B cell (primary cell): ENCODE data around the gene TRIO. TPM values are rescaled to one million over a fixed set of nuclear protein-coding genes. Genes with fewer than 3 reads are reported as not detected.

Experiments used
- ATAC-seq: fragments of 200-7000 bp; cut with Tn5 transposase; one replicate; pipeline ENCODE4 v1.10.0; 2021; ENCODE audit warnings: low read depth, mild to moderate bottlenecking, moderate number of reproducible peaks, moderate library complexity
- CTCF ChIA-PET: fragments of 350-600 bp; sonication (Branson Sonifier 250); formaldehyde crosslinking; loops from one replicate; lab custom pipeline; 2021; ENCODE audit warnings: antibody characterized with exemption, inconsistent platforms; lab: Charles Lee
- POLR2A ChIA-PET: fragments of 350-600 bp; sonication (Branson Sonifier 250); formaldehyde crosslinking; loops from one replicate; lab custom pipeline; 2021; ENCODE audit warnings: antibody characterized with exemption; lab: Charles Lee
- DNase-seq: peaks from one replicate; pipeline ENCODE4 v3.0.0; 2013
- H2AFZ ChIP-seq: 2 replicates; pipeline ENCODE4 v1.6.1; 2012; ENCODE audit warnings: mild to moderate bottlenecking, low read depth, low read length; ENCODE audit not compliant: insufficient read depth, poor library complexity, severe bottlenecking
- H3K27ac ChIP-seq, 2 donors: 1 replicate in 1 of 2; 2 replicates in 1 of 2; pipeline ENCODE4 v1.5.1; 2012 to 2013; ENCODE audit warnings: low read length in 2 of 2, mild to moderate bottlenecking in 2 of 2, moderate library complexity in 1 of 2
- H3K27me3 ChIP-seq, 4 experiments: fragments of 200-600 bp in 1 of 4; sonication (generic) in 1 of 4; replicated peaks in 1 of 4; 1 replicate in 2 of 4; 2 replicates in 2 of 4; pipeline versions ENCODE4 v1.6.1 to v1.7.0; 2013 to 2016; ENCODE audit warnings: low read length in 3 of 4, mild to moderate bottlenecking in 2 of 4, mixed read lengths in 1 of 4, moderate library complexity in 1 of 4; ENCODE audit not compliant: insufficient read depth in 4 of 4, control insufficient read depth in 3 of 4; ENCODE audit errors: control extremely low read depth in 1 of 4
- H3K36me3 ChIP-seq, 2 experiments: replicated peaks in 1 of 2; 1 replicate in 1 of 2; 2 replicates in 1 of 2; pipeline versions ENCODE4 v1.6.1 to v1.7.1; 2013; ENCODE audit warnings: low read length in 1 of 2; ENCODE audit not compliant: insufficient read depth in 2 of 2, control insufficient read depth in 1 of 2; ENCODE audit errors: control extremely low read depth in 1 of 2, extremely low read depth in 1 of 2
- H3K4me1 ChIP-seq, 2 donors: fragments of 200-600 bp in 1 of 2; sonication (generic) in 1 of 2; 1 replicate in 1 of 2; 2 replicates in 1 of 2; pipeline versions ENCODE4 v1.5.1 to v1.6.1; 2013 to 2017; ENCODE audit warnings: low read length in 2 of 2; ENCODE audit not compliant: control insufficient read depth in 2 of 2, insufficient read depth in 2 of 2
- H3K4me2 ChIP-seq: replicated peaks from 2 replicates; pipeline ENCODE3; 2012; ENCODE audit warnings: mild to moderate bottlenecking, low read depth, low read length; ENCODE audit not compliant: poor library complexity, severe bottlenecking
- H3K4me3 ChIP-seq, 5 experiments: fragments of 200-600 bp in 1 of 5; sonication (generic) in 1 of 5; 1 replicate in 3 of 5; 2 replicates in 2 of 5; pipeline versions ENCODE4 v1.5.1 to v1.7.0; 2011 to 2016; ENCODE audit warnings: low read length in 4 of 5, mild to moderate bottlenecking in 4 of 5, low read depth in 2 of 5, control low read depth in 1 of 5, moderate library complexity in 1 of 5; ENCODE audit not compliant: insufficient read depth in 1 of 5; ENCODE audit errors: control extremely low read depth in 1 of 5, extremely low read depth in 1 of 5
- H3K79me2 ChIP-seq: fragments of 200-600 bp; sonication (generic); one replicate; pipeline ENCODE4 v1.6.0; 2016; ENCODE audit warnings: low read length; ENCODE audit not compliant: control insufficient read depth, insufficient read depth
- H3K9ac ChIP-seq: fragments of 200-600 bp; sonication (generic); 2 replicates; pipeline ENCODE4 v1.6.1; 2017; ENCODE audit warnings: mild to moderate bottlenecking, low read length, moderate library complexity
- H3K9me3 ChIP-seq, 3 donors: one replicate each; pipeline versions ENCODE4 v1.6.1 to v1.7.1; 2013; ENCODE audit warnings: low read length in 2 of 3; ENCODE audit not compliant: control insufficient read depth in 2 of 3, insufficient read depth in 1 of 3; ENCODE audit errors: control extremely low read depth in 1 of 3
- H4K20me1 ChIP-seq: 2 replicates; pipeline ENCODE4 v1.6.0; 2012; ENCODE audit warnings: mild to moderate bottlenecking, low read length; ENCODE audit not compliant: insufficient read depth, control insufficient read depth, poor library complexity, severe bottlenecking
- H3K27ac Mint-ChIP-seq: one replicate; pipeline ENCODE4 v1.8.0; 2021; ENCODE audit warnings: mixed read lengths
- H3K27me3 Mint-ChIP-seq: one replicate; pipeline ENCODE4 v1.8.0; 2021; ENCODE audit warnings: mixed read lengths
- H3K4me1 Mint-ChIP-seq: one replicate; pipeline ENCODE4 v1.8.0; 2021; ENCODE audit warnings: mixed read lengths
- H3K4me3 Mint-ChIP-seq: one replicate; pipeline ENCODE4 v1.8.0; 2021; ENCODE audit warnings: mixed read lengths
- H3K9me3 Mint-ChIP-seq: one replicate; pipeline ENCODE4 v1.8.0; 2022; ENCODE audit warnings: mixed read lengths; ENCODE audit not compliant: insufficient read depth
- CTCF ChIP-seq: fragments of 200-600 bp; IDR thresholded peaks from one replicate; pipeline ENCODE4 v1.8.0; 2022; ENCODE audit warnings: antibody characterized with exemption, mild to moderate bottlenecking
- EZH2 ChIP-seq: IDR thresholded peaks from 2 replicates; pipeline ENCODE4 v1.6.1; 2012; ENCODE audit warnings: borderline replicate concordance, low read depth, mild to moderate bottlenecking, moderate library complexity, low read length; ENCODE audit not compliant: insufficient read depth, poor library complexity, severe bottlenecking
- WGBS: methylation state at CpG from one replicate; pipeline ENCODE4 v1.1.5; 2013; ENCODE audit warnings: missing lambda C conversion rate; ENCODE audit not compliant: insufficient coverage; 5-methylcytosine and 5-hydroxymethylcytosine counted together
- intact Hi-C: fragments of 100-400 bp; cut with micrococcal nuclease; formaldehyde crosslinking; loops from one replicate; pipeline ENCODE4 v1.10.0; 2022
- polyA plus RNA-seq: library from polyadenylated mRNA; depleted of rRNA; stranded (reverse); fragments of >200 nt; gene quantifications from 2 replicates; pipeline ENCODE4 v1.2.3, GENCODE V29; 2012
- total RNA-seq, 2 donors: library from RNA; stranded (reverse); fragments of 120-200 nt in 1 of 2; gene quantifications; 1 replicate in 1 of 2; 2 replicates in 1 of 2; pipeline versions ENCODE4 v1.2.3 to v1.2.4, GENCODE V29; 2013 to 2022

TRIO gene
- total and polyA plus RNA-seq, 2 donors (not counting 1 experiment from before 2014, with no cell fraction given), result 90.5 to 479 TPM

- no peaks in the 10 kb centered on the region for H3K9me3 Mint-ChIP-seq
- no peak overlapping the region for H3K4me3 Mint-ChIP-seq
- no peaks in the 10 kb centered on the region for H3K27me3 Mint-ChIP-seq
- Histone ChIP-seq H3K27me3 (no peaks in the 10 kb centered on the region), H3K4me3 (no peak overlapping the region), H2AFZ (no peak overlapping the region), H3K9ac (no peak overlapping the region), H3K27ac (no peak overlapping the region), H3K9me3 (no peaks in the 10 kb centered on the region), H3K4me1 (no peaks in the 10 kb centered on the region), H4K20me1 (no peaks in the 10 kb centered on the region), H3K4me2 (no peak overlapping the region), H3K79me2 (no peaks in the 10 kb centered on the region), H3K36me3 (peaks cover 1 to 50% of the 10 kb centered on the region in 2 experiments)
- POLR2A ChIA-PET, result no interaction called here
- DNase-seq (no peak), ATAC-seq (no peak)
- TF ChIP-seq CTCF, result no peak
- TF ChIP-seq EZH2, result no peak
- no peaks in the 10 kb centered on the region for H3K4me1 Mint-ChIP-seq
- no peak overlapping the region for H3K27ac Mint-ChIP-seq
- intact Hi-C loops, result no loop called here
- CTCF ChIA-PET, result no interaction called here
- WGBS, result 99% methylated on average over 16 of the region's 23 CpGs
Observed at GRCh38 chr5:14505310-14506139, 362.4 kb downstream of the TRIO start.

- H3K9ac ChIP-seq, result no peak overlapping the region
- WGBS, result 93% methylated on average over 7 of the region's 7 CpGs
- Mint-ChIP-seq H3K9me3 (no peaks in the 10 kb centered on the region), H3K27me3 (no peaks in the 10 kb centered on the region), H3K4me3 (no peak overlapping the region), H3K4me1 (no peaks in the 10 kb centered on the region), H3K27ac (no peak overlapping the region)
- ATAC-seq (no peak), DNase-seq (no peak)
- H3K27me3 ChIP-seq, result no peaks in the 10 kb centered on the region
- H3K4me3 ChIP-seq, result no peak overlapping the region
- CTCF ChIA-PET, result no interaction called here
- no peaks in the 10 kb centered on the region for H3K4me1 ChIP-seq
- no peaks in the 10 kb centered on the region for H4K20me1 ChIP-seq
- H3K27ac ChIP-seq, result no peak overlapping the region
- no peaks in the 10 kb centered on the region for H3K79me2 ChIP-seq
- H3K36me3 ChIP-seq, result peaks cover 1 to 49% of the 10 kb centered on the region in 2 experiments
- intact Hi-C loops, result no loop called here
- H3K9me3 ChIP-seq, result no peaks in the 10 kb centered on the region
- no peak overlapping the region for H3K4me2 ChIP-seq
- TF ChIP-seq CTCF (no peak), EZH2 (no peak)
- POLR2A ChIA-PET, result no interaction called here
- H2AFZ ChIP-seq, result no peak overlapping the region
Observed at GRCh38 chr5:14506140-14506538, 363.0 kb downstream of the TRIO start.
